MCF 10A (cell line): ENCODE measurements around the gene LCOR. TPM values are rescaled to one million over a fixed set of nuclear protein-coding genes. Genes with fewer than 3 reads are reported as not detected.

Experiments
- BruUV-seq: library from RNA; stranded (reverse); fragments of 400-500 nt; replicated peaks from 2 replicates; lab custom pipeline; 2021; lab: Mats Ljungman, UMichigan
- CTCF ChIA-PET: fragments of 300-600 bp; sonication (Branson Sonifier 250); formaldehyde crosslinking; extraction: SDS; loops from one replicate; lab custom pipeline; 2021; ENCODE audit warnings: antibody characterized with exemption, inconsistent platforms; lab: Yijun Ruan, JAX
- POLR2A ChIA-PET: fragments of 300-600, 350-650 bp; sonication (Branson Sonifier 250); formaldehyde crosslinking; extraction: SDS; loops from one replicate; lab custom pipeline; 2020; ENCODE audit warnings: antibody characterized with exemption, inconsistent platforms; lab: Yijun Ruan, JAX
- DNase-seq: peaks from one replicate; pipeline ENCODE4 v3.0.0-alpha.2; 2018; ENCODE audit not compliant: unreplicated experiment
- H3K27ac Mint-ChIP-seq: one replicate; pipeline ENCODE4 v1.8.0; 2022; ENCODE audit warnings: mild to moderate bottlenecking, low read depth, mixed read lengths; ENCODE audit not compliant: unreplicated experiment
- H3K27me3 Mint-ChIP-seq: one replicate; pipeline ENCODE4 v1.8.0; 2022; ENCODE audit warnings: mixed read lengths; ENCODE audit not compliant: insufficient read depth, unreplicated experiment
- H3K36me3 Mint-ChIP-seq: one replicate; pipeline ENCODE4 v1.8.0; 2022; ENCODE audit warnings: mild to moderate bottlenecking, moderate library complexity, mixed read lengths; ENCODE audit not compliant: insufficient read depth, unreplicated experiment
- H3K4me1 Mint-ChIP-seq: one replicate; pipeline ENCODE4 v1.8.0; 2022; ENCODE audit warnings: mixed read lengths; ENCODE audit not compliant: insufficient read depth, unreplicated experiment
- H3K4me3 Mint-ChIP-seq: one replicate; pipeline ENCODE4 v1.8.0; 2022; ENCODE audit warnings: mild to moderate bottlenecking, moderate library complexity, mixed read lengths; ENCODE audit not compliant: unreplicated experiment
- H3K9me3 Mint-ChIP-seq: one replicate; pipeline ENCODE4 v1.8.0; 2022; ENCODE audit warnings: mixed read lengths; ENCODE audit not compliant: unreplicated experiment
- CTCF ChIP-seq: fragments of 200-600 bp; IDR thresholded peaks from one replicate; pipeline ENCODE4 v1.8.0; 2022; ENCODE audit warnings: antibody characterized with exemption, mild to moderate bottlenecking; ENCODE audit not compliant: unreplicated experiment
- intact Hi-C: fragments of 100-400 bp; cut with micrococcal nuclease; formaldehyde crosslinking; loops from 2 replicates; pipeline ENCODE4 v1.14.1; 2022
- total RNA-seq: library from RNA; stranded (reverse); gene quantifications from 2 replicates; pipeline ENCODE4 v1.2.3, GENCODE V29; 2022

Gene LCOR
- total RNA-seq, 1 experiment from 2014 or later = 40.4 TPM

GRCh38 chr10:96968682-96969423 is 136.8 kb downstream of the LCOR start:
- no peaks in the 10 kb centered on the region for H3K4me1 Mint-ChIP-seq
- no peak for TF ChIP-seq CTCF
- H3K4me3 Mint-ChIP-seq = no peak overlapping the region
- ChIA-PET POLR2A (interaction anchor here (0.7 kb wide), 1 partner anchor 30 kb away, joined by 3 read pairs; no protein-coding TSS in a partner anchor), CTCF (interaction anchor here (0.6 to 0.8 kb wide), 2 partner anchors 101 to 241 kb away, joined by 3 read pairs; no protein-coding TSS in a partner anchor)
- BruUV-seq = no TSS peak
- DNase-seq = no peak
- H3K9me3 Mint-ChIP-seq = no peaks in the 10 kb centered on the region
- intact Hi-C loops = no loop called here
- peaks cover 8% of the 10 kb centered on the region for H3K36me3 Mint-ChIP-seq
- H3K27ac Mint-ChIP-seq = no peak overlapping the region
- no peaks in the 10 kb centered on the region for H3K27me3 Mint-ChIP-seq

GRCh38 chr10:96971324-96971723 is 139.2 kb downstream of the LCOR start:
- Mint-ChIP-seq H3K4me3 (no peak overlapping the region), H3K4me1 (no peaks in the 10 kb centered on the region), H3K9me3 (no peaks in the 10 kb centered on the region), H3K36me3 (peaks cover 8% of the 10 kb centered on the region), H3K27me3 (no peaks in the 10 kb centered on the region), H3K27ac (no peak overlapping the region)
- ChIA-PET CTCF (no interaction called here), POLR2A (interaction anchor here (0.7 kb wide), 1 partner anchor 11 kb away, joined by 3 read pairs; no protein-coding TSS in a partner anchor)
- intact Hi-C loops = no loop called here
- no peak for TF ChIP-seq CTCF
- no TSS peak for BruUV-seq
- no peak for DNase-seq

GRCh38 chr10:96972264-96972663 is 140.2 kb downstream of the LCOR start:
- CTCF ChIA-PET = no interaction called here

More at GRCh38 chr10:96972264-96972663, 140.2 kb downstream of the LCOR start:
- Mint-ChIP-seq H3K4me1 (no peaks in the 10 kb centered on the region), H3K27me3 (no peaks in the 10 kb centered on the region), H3K36me3 (peaks cover 8% of the 10 kb centered on the region), H3K4me3 (no peak overlapping the region), H3K9me3 (no peaks in the 10 kb centered on the region), H3K27ac (no peak overlapping the region)
- TF ChIP-seq CTCF = no peak
- no peak for DNase-seq
- POLR2A ChIA-PET = no interaction called here
- intact Hi-C loops = no loop called here
- BruUV-seq = no TSS peak
